Adrenal gland (tissue), 5 donors: Measurements from ENCODE around the gene OSBP2.

Experiments used
- CTCF ChIP-seq, 6 experiments: fragments of 450-650 bp in 4 of 6; fragments of 200-600 bp in 2 of 6; sonication (generic) in 1 of 6; IDR thresholded peaks; 1 replicate in 5 of 6; 2 replicates in 1 of 6; pipeline versions ENCODE4 v1.5.1 to v1.8.0; 2016 to 2021; ENCODE audit warnings: antibody characterized with exemption in 6 of 6, mild to moderate bottlenecking in 2 of 6, moderate library complexity in 1 of 6
- POLR2A ChIP-seq, 2 donors: fragments of 450-650 bp; IDR thresholded peaks; one replicate each; pipeline ENCODE4 v1.6.1; 2017; ENCODE audit warnings: antibody characterized with exemption in 2 of 2, mild to moderate bottlenecking in 2 of 2, moderate library complexity in 1 of 2
- donor health status: DM: no; HTN: no; CAD: no.

GRCh38 chr22:30864441-30865420 lies 170.1 kb downstream of the OSBP2 start:
- no peak for TF ChIP-seq POLR2A (IDR thresholded peaks at IDR 0.05)
- TF ChIP-seq CTCF (IDR thresholded peaks at IDR 0.05) = no peak
